ENCODE measurements around the gene OR7A10. TPM values are rescaled to one million over a fixed set of nuclear protein-coding genes. Genes with fewer than 3 reads are reported as not detected.

Gene OR7A10
- not detected for total RNA-seq

DNA sequence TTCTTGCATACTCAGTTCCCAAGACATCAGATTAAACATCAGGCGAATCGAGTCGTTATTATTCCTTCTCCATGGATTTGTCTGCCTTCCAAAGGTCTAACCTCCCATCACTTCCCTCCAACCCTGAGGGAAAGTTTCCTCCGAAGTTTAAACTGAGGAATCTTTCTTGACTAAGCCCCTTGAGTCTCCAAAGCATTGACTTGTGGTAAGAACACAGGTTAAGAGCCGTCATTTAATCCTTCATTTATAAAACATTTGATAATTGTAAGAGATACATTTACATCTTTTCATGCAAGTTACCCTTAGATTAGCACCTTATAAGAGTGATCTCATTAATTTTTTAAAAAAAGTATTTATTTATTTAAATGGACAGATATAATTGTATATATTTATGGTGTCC lies at the start of gene OR7A10:
Gene OR7A10 (minus strand): TSS at position 101 of the 400 bp plus-strand sequence. CDS start 7,045 bp downstream, outside the sequence.
- H3K36me3 Mint-ChIP-seq, result no peaks in the 10 kb centered on the region
- ATAC-seq (no peak), DNase-seq (no peak)
- no peak within 1 kb of the TSS for H3K4me3 Mint-ChIP-seq
- CTCF ChIA-PET, result no interaction called here
- no peaks in the 10 kb centered on the region for H3K9me3 Mint-ChIP-seq (ENCODE audit: low read depth)
- peaks cover 9% of the 10 kb centered on the region for H3K27me3 Mint-ChIP-seq
- no peaks in the 10 kb centered on the region for H3K4me1 Mint-ChIP-seq
- no peak within 1 kb of the TSS for H3K27ac Mint-ChIP-seq

DNA sequence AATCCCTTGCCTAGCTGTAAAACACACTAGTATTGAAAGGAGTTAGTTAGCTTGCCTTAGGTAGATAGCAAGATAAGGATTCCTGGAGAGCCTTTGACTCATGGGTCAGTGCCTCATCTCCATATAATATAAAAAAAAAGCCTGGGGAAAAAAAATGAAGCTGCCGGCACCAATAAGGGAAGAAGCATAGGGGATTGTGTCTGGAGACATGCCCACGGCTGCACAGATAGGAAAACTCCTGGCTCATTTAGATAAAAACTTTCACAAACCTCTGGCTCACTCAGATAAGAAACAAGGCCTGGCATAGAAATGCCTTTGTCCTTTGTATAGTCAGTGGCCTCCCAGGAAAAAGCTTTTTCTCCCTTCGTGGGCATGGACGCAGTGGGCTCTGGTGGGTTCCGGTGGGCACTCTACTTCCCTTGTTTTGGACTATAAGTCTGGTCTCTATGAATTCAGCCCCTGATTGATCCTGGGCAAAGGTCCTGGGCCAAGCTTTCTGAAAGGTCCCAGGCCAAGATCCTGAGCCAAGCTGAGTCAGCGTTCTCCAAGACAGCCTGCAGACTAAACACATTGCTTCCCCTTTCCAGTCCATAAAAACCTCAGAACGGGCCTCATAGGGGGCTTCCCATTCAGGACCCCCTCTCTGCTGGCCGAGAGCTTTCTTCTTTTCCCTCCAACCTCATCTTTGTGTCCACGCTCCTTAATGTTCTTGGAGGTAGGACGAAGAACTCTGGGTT lies 42.1 kb upstream of the OR7A10 start:
- Mint-ChIP-seq H3K36me3 (no peaks in the 10 kb centered on the region), H3K27ac (no peak overlapping the region), H3K4me3 (no peak overlapping the region), H3K27me3 (peaks cover 21% of the 10 kb centered on the region), H3K9me3 (ENCODE audit: low read depth) (no peaks in the 10 kb centered on the region), H3K4me1 (peaks cover 4% of the 10 kb centered on the region)
- no peak for ATAC-seq
- DNase-seq, result no peak
- CTCF ChIA-PET, result interaction anchor here (1.7 kb wide), 1 partner anchor 9 kb away, joined by 3 read pairs; no protein-coding TSS in a partner anchor

DNA sequence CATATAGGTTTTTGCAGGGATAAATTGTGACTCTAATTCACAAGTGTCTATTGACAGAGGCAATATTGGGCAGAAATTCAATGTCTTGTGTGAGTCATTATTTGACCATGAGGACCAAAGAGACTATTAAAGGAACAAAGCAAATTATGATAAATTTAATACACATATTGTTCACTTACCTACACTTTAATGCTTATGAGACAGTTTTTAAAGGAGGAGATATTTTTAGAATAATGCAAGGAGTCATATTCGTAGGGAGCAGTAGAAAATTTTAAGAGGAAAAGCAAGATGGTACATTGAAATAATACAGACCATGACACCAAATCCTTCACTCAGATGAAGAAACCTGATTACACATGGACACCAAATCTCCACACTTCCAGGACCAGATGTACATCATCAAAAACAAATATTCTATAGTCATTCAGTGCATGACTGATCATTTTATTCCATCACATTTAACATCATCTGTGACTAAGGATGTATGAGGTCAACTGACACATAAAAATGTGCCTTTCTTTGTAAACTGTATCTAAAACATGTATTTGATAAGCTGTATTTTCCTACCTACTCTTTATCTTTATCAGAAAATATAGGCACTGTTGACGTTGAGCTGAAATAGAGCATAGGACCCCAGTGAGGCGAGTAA lies 41.4 kb upstream of the OR7A10 start:
- no peak for ATAC-seq

DNA sequence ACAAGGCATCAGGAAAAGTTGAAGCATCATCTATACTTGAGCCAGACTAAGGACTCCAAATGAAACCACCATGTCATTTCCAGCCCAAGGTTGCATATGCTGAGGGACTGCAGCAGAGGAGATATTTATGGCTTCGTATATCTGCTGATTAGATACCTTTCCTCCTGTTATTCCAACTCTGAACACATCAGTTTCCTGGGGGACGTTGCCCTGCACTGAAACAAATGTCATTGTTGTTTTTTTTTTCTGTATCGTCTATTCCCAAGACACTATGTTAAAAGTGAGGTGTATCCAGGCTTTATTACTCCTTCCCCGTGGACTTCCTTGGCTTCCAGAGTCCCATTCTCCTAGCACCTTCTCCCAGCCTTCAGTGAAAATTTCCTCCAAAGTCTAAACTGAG lies 37.3 kb upstream of the OR7A10 start, which contains the start of gene OR7A17:
Gene OR7A17 (minus strand): TSS at position 101 of the 400 bp plus-strand sequence. CDS start 4,777 bp downstream, outside the sequence.
- CTCF ChIA-PET, result no interaction called here
- no peaks in the 10 kb centered on the region for H3K36me3 Mint-ChIP-seq

More for the DNA sequence above, 41.4 kb upstream of the OR7A10 start:
- Mint-ChIP-seq H3K36me3 (no peaks in the 10 kb centered on the region), H3K9me3 (ENCODE audit: low read depth) (no peaks in the 10 kb centered on the region), H3K4me1 (peaks cover 4% of the 10 kb centered on the region), H3K27ac (no peak overlapping the region), H3K27me3 (peaks cover 24% of the 10 kb centered on the region), H3K4me3 (no peak overlapping the region)
- no peak for DNase-seq
- CTCF ChIA-PET, result no interaction called here

DNA sequence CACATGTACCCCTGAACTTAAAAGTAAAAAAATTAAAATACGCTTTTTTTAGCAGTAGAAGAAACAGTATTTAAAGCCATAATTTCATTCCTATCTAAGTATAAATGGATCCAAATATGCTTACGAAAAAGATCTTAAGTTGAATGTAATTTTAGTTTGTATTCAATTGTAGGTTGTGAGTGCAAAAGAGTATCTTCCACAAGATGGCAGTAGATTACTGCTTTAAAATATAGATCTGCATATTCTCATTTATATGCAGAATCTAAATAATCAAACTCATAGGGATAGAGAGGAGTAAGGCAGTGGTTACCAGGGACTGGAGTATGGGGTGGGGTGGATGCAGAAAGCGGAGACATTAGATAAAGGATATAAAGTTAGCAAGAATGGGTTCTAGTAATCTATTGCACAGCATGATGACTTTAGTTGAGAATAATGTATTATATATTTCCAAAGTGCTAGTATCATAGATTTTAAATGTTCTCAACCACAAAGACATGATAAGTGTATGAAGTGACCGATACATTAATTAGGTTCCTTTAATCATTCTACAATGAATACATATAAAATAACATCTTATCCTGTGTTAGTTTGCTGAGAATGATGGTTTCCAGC lies 23.0 kb upstream of the OR7A10 start:
- Mint-ChIP-seq H3K27ac (no peak overlapping the region), H3K4me3 (no peak overlapping the region), H3K27me3 (peaks cover 3% of the 10 kb centered on the region), H3K4me1 (no peaks in the 10 kb centered on the region), H3K9me3 (ENCODE audit: low read depth) (no peaks in the 10 kb centered on the region), H3K36me3 (no peaks in the 10 kb centered on the region)
- ATAC-seq (no peak), DNase-seq (no peak)
- CTCF ChIA-PET, result no interaction called here

More for the DNA sequence above, 37.3 kb upstream of the OR7A10 start, which contains the start of gene OR7A17:
- ATAC-seq (no peak), DNase-seq (no peak)
- Mint-ChIP-seq H3K27ac (no peak within 1 kb of the TSS), H3K27me3 (peaks cover 13% of the 10 kb centered on the region), H3K4me3 (no peak within 1 kb of the TSS), H3K9me3 (ENCODE audit: low read depth) (no peaks in the 10 kb centered on the region), H3K4me1 (peaks cover 4% of the 10 kb centered on the region)

DNA sequence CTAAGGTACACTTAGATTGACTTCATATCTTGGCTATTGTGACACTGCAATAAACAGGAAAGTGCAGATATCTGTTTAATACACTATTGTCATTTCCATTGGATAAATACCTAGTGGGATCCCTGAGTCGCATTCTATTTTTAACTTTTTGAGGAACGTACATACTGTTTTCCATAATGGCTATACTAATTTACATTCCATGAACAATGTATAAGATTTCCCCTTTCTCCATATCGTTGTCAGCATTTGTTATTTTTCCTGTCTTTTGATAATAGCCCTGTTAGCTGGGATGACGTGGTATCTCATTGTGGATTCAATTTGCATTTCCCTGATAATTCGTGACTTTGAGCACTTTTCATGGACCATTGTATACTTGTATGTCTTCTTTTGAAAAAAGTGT lies 19.8 kb upstream of the OR7A10 start:
- no peak for DNase-seq
- CTCF ChIA-PET, result interaction anchor here (0.6 kb wide), 1 partner anchor 1650 kb away, joined by 3 read pairs; no protein-coding TSS in a partner anchor
- Mint-ChIP-seq H3K27me3 (peaks cover 6% of the 10 kb centered on the region), H3K27ac (no peak overlapping the region), H3K9me3 (ENCODE audit: low read depth) (no peaks in the 10 kb centered on the region), H3K36me3 (no peaks in the 10 kb centered on the region), H3K4me3 (no peak overlapping the region), H3K4me1 (no peaks in the 10 kb centered on the region)
- ATAC-seq, result no peak

DNA sequence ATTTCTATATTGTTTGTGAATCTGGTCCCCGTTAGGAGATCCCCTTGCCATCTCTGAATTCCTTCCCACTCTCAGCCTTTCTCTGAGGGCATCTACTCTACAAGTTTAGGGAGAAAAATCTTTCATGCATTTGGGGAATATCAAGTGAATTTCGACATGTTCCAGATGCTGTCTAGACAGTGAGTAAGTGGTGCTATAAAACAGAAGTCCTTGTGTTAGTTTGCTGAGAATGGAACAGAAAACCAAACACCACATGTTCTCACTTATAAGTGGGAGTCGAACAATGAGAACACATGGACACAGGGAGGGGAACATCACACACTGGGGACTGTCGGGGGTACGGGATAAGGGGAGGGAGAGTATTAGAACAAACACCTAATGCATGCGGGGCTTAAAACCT lies 5.1 kb downstream of the OR7A10 start:
- Mint-ChIP-seq H3K9me3 (ENCODE audit: low read depth) (no peaks in the 10 kb centered on the region), H3K36me3 (no peaks in the 10 kb centered on the region), H3K4me3 (no peak overlapping the region), H3K27ac (no peak overlapping the region), H3K4me1 (no peaks in the 10 kb centered on the region), H3K27me3 (peaks cover 7% of the 10 kb centered on the region)
- CTCF ChIA-PET, result no interaction called here
- DNase-seq (no peak), ATAC-seq (no peak)

DNA sequence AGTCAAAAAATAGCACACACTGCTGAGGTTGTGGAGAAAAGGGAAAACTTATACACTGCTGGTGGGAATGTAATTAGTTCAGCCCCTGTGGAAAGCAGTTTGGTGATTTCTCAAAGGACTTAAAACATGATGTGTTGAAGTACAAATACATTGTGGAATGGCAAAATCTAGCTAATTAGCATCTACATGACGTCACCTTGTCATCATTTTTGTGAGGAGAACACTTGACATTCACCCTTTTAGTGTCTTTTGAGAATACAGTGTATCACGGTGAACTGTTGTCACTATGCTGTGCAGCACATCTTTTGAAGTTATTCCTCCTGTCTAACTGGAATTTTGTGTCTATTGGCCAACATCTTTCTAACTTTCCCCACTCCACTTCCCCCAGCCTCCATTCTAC lies 5.6 kb downstream of the OR7A10 start:
- CTCF ChIA-PET, result no interaction called here
- no peak for ATAC-seq
- Mint-ChIP-seq H3K36me3 (no peaks in the 10 kb centered on the region), H3K27ac (no peak overlapping the region), H3K9me3 (ENCODE audit: low read depth) (no peaks in the 10 kb centered on the region), H3K27me3 (peaks cover 7% of the 10 kb centered on the region), H3K4me1 (no peaks in the 10 kb centered on the region), H3K4me3 (no peak overlapping the region)
- DNase-seq, result no peak

DNA sequence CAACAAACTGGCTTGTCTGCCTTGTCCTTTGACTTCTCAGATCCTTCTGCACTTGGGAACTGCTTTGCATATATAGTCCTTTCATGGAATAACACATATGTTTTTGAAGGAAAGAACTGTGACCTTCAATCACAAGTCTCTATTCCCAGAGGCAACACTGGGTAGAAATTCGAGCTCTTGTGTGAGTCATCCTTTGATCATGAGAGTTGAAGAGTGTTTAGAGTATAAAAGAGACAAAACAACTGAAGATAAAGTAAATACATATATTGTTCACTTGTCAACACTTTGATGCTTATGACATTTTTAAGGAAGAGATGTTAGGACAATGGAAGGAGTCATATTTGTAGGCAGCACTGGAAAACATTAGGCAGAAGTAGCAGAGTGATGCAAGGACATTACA lies 8.5 kb downstream of the OR7A10 start:
- H3K9me3 Mint-ChIP-seq (ENCODE audit: low read depth), result no peaks in the 10 kb centered on the region
- no peaks in the 10 kb centered on the region for H3K36me3 Mint-ChIP-seq
- CTCF ChIA-PET, result no interaction called here
- H3K27me3 Mint-ChIP-seq, result peaks cover 7% of the 10 kb centered on the region
- no peaks in the 10 kb centered on the region for H3K4me1 Mint-ChIP-seq
- no peak overlapping the region for H3K27ac Mint-ChIP-seq
- H3K4me3 Mint-ChIP-seq, result no peak overlapping the region
- no peak for ATAC-seq
- no peak for DNase-seq

DNA sequence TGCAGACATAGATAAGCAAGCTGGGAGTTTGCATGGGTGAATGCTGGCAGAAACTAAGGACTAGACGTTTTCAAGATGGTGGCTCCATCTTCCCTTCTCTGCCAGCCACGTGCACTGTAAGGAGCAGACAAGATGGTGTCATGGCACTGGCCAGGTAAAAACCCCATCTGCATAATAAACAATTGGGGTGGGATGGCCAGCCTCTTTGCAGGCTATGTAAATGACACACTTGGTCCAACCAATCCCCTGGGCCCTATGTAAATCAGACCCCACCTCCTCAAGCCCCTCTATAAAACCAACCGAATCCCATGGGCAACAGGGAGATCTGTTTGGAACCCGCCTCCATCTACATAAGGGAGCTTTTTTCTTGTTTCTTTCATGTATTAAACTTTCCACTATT lies 11.3 kb downstream of the OR7A10 start:
- H3K36me3 Mint-ChIP-seq, result no peaks in the 10 kb centered on the region
- no peak for ATAC-seq
- CTCF ChIA-PET, result no interaction called here
- no peaks in the 10 kb centered on the region for H3K9me3 Mint-ChIP-seq (ENCODE audit: low read depth)
- no peak overlapping the region for H3K4me3 Mint-ChIP-seq
- no peaks in the 10 kb centered on the region for H3K4me1 Mint-ChIP-seq
- H3K27ac Mint-ChIP-seq, result no peak overlapping the region
- peaks cover 4% of the 10 kb centered on the region for H3K27me3 Mint-ChIP-seq
- DNase-seq, result no peak

DNA sequence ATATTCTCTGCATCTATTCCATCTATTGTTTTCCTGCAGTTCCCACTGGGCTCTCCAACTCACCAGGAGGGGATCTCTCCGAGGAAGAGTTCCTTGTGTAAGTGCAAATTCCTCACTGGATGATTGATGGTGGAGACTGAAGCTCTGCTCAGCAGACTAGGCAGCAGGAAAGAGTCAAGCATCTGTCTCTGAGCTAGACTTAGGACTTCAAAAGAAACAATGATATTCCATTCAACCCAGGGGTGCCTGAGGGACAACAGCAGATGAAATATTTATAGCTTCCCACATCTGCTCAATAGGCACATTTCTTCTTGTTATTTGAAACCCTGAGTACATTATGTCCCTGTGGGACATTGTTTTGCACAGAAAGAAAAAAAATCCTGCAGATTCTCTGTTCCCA lies 13.7 kb downstream of the OR7A10 start, which contains the start of the genes OR7A5 and OR7C1:
Gene OR7A5 (minus strand): TSS at position 175 of the 400 bp plus-strand sequence. CDS start 6,944 bp downstream, outside the sequence.
Gene OR7C1 (minus strand): TSS at position 175 of the 400 bp plus-strand sequence. CDS start 35,049 bp downstream, outside the sequence.
- H3K36me3 Mint-ChIP-seq, result no peaks in the 10 kb centered on the region
- ATAC-seq (no peak), DNase-seq (no peak)
- no peaks in the 10 kb centered on the region for H3K9me3 Mint-ChIP-seq (ENCODE audit: low read depth)
- H3K27ac Mint-ChIP-seq, result no peak within 1 kb of the TSS
- CTCF ChIA-PET, result no interaction called here
- no peak within 1 kb of the TSS for H3K4me3 Mint-ChIP-seq
- no peaks in the 10 kb centered on the region for H3K4me1 Mint-ChIP-seq
- no peaks in the 10 kb centered on the region for H3K27me3 Mint-ChIP-seq

DNA sequence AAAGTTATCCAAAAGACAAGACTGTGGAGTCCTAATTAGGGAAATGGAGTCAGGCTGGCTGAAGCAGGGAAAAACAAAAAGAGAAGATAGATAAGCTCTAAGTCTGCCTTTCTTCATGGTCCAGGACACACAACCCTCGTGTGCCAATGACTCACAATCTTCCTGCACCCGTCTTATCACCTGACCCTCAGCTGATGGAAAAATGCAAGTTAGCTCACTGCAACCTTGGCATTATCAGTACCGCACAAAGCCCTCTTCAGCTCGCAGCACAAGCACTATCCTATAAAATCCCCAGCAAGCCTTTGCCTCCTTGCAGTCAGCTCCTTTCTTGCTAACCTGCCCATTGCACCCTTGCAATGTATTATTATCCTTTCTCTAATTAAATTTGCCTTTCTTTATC lies 18.0 kb downstream of the OR7A10 start:
- no peaks in the 10 kb centered on the region for H3K36me3 Mint-ChIP-seq
- DNase-seq, result no peak
- no peak overlapping the region for H3K4me3 Mint-ChIP-seq
- ATAC-seq, result no peak
- H3K27me3 Mint-ChIP-seq, result peaks cover 13% of the 10 kb centered on the region
- no peak overlapping the region for H3K27ac Mint-ChIP-seq
- no peaks in the 10 kb centered on the region for H3K4me1 Mint-ChIP-seq
- H3K9me3 Mint-ChIP-seq (ENCODE audit: low read depth), result no peaks in the 10 kb centered on the region
- CTCF ChIA-PET, result no interaction called here

DNA sequence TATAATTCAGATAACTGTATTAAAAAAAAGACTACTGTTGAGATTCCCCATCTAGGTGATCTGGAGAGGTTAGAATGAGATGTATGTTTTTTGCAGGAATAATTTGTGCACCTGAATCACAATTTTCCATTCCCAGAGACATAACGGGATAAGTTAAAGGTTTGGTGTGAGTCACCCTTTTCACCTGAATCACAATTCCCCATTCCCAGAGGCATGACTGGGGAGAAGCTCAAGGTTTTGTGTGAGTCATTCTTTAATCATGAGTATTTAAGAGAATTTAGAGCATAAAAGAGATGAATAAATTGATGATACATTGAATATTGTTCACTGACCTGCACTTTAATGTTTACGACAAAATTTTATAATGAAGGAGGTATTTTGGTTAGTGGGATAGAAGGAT lies 22.7 kb downstream of the OR7A10 start:
- DNase-seq, result no peak
- peaks cover 16% of the 10 kb centered on the region for H3K27me3 Mint-ChIP-seq
- H3K27ac Mint-ChIP-seq, result no peak overlapping the region
- no peaks in the 10 kb centered on the region for H3K36me3 Mint-ChIP-seq
- no peak for ATAC-seq
- H3K4me1 Mint-ChIP-seq, result no peaks in the 10 kb centered on the region
- CTCF ChIA-PET, result no interaction called here
- no peaks in the 10 kb centered on the region for H3K9me3 Mint-ChIP-seq (ENCODE audit: low read depth)
- no peak overlapping the region for H3K4me3 Mint-ChIP-seq

Measured in activated CD8-positive, alpha-beta memory T cell treated with anti-CD3 and anti-CD28 coated beads, Interleukin-2, amount 10 ng/mL, durations not matched to agents 7 days and 5 days (primary cell).